ENCODE results near the gene DUOX1.

DUOX1 gene

DNA sequence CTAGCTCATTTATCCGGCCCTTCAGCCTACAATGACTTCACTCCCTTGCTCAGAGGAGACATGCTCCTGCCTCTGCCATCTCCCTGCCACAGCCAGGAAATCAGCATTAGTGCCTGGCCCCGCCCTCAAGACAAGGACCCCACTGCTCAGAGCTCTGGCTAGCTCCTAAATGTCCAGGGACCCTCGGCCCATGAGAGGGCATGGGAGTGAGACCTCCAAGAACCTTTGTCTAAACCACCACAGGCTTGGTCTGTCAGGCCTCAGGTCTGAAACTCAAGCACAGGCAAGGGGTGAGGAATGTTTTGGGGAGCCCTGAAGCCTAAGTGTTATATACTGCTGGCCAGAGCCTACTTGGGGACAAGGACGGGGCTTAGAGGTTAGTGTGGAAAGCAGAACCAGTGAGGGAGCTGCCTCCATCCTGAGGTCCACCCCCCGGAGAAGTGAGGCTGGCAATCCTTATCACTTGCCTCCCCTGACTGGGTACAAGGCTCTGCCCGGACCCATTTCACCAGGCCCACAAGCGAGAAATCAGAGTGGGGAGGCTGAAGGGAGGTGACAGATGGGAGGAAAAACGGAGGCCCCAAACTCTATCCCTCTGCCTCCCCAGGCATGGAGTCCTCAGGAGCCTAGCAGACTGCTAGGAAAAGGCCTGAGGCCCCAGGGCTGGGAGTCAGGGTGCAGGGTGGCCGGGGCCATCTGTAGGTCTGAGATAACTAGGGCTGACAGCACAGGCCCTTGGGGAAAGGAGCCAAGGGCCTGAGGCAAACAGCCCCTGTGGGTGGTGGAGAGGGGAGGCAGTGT, 39.2 kb downstream of the DUOX1 start:
- no peak for DNase-seq (ENCODE audit: low read depth)

DNA sequence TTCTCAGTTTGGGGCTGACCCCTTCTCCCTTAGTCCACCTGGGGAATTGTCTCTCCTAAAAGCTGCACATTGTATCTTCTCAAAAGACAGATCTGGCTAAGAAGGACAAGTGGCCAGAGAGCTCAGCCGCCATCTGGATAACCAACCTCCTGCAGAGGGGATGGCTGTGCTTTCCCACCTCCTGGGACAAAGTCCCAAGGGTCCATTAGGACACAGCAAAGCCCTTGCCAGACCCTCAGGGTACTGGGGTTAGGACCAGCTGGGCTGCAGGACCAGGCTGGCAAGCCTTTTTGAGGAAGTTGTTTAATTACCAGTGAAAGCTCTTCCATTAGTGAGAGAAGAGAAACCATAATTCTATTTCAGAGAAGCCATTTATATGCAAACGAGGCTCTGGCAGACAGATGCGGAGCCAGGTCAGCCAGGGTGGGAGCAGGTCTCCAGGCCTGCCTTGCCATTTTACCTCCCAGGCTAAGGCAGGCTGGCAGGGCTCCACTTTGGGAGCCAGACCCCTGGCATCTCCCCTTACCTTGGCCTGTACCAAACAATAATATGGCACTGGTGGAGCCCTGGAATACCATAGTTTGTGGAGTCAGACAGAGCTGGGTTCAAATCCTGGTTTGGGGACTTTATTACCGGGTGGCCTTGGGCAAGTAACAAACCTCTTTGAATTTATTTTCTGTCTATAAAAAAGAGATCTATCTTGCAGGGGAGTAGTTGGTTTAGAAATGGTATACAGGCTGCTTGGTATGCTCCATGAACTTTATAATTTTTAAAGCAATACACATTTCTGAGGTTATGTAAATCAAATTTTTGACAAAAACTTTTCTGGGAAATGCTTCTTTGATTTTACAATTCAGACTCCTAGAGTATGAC, 40.0 kb downstream of the DUOX1 start:
- DNase-seq (ENCODE audit: low read depth): no peak

DNA sequence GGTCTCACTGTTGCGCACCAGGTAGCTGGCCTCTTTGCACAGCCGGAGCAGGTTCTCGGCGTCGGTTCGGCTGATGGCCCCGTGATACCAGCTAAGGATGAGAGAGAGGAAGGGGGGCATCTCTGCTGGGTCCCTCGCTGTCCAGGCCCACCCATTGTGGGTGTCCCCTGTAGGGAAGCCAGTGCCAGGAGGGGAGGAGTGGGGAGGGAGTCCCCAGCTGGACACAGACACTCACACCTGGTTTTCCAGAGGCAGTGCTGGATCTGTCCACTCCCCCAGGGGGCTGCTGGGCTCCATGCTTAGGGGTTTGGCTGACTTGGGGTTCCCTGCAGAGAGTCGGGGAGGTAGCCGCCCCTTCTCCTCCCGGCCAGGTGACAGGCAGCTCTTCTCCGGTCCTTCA, 42.1 kb downstream of the DUOX1 start:
- DNase-seq (ENCODE audit: low read depth): no peak

DNA sequence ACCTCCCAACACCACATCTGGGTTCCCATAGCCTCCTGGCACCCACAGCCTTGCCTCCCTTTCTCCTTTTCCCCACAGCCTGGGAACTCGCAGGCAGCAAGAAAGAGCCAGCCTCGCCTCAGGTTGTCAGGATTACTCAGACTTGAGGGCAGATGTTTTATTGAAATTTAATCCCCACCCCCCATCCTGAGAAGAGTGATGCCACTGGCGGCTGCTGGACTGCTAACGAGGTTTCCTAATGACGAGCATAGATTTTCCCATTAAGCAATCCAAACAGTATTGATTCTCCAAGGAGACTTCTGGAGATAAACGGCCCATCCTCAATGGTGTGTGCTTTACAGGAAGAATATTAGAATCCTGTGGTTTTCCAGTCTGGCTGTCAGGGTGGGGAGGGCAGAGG, 44.3 kb downstream of the DUOX1 start:
- DNase-seq (ENCODE audit: low read depth): no peak

DNA sequence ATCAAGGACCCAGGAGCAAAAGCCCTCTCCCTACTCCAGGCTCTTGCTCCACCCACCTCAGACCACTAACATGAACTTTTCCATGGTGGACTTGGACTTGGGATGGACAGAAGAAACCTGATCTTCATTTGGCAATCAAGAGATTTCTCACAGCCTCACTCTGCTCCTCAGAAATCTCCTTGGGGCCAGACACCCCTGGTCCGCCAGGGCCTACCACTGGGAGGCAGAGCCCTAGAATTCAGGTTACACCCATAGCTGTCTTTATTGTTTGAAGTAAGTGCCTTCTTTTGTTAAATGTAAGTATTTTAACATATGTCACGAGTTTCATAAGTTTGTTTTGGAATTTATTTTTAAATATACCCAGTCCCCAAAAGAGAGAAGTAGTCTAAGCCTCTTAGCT, 44.8 kb downstream of the DUOX1 start:
- DNase-seq (ENCODE audit: low read depth): no peak

DNA sequence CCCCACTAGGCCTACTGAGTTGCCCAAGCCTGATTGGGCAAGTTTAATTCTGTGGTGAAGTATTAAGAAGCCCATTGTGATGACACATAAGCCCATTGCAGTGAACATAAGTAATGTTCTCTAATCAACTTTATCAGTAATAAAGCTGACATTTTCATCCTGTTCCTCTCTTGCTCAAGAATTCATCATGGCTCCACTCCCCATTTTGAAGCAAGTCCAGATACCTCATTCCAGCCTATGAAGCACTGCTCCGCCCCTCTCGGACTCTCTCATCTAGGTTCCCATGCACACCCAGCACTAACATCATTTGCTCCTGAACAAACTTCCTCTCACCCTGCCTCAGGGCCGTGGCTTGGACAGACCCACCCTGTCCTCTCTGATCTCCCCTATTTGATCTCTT, 47.5 kb downstream of the DUOX1 start:
- no peak for DNase-seq (ENCODE audit: low read depth)

DNA sequence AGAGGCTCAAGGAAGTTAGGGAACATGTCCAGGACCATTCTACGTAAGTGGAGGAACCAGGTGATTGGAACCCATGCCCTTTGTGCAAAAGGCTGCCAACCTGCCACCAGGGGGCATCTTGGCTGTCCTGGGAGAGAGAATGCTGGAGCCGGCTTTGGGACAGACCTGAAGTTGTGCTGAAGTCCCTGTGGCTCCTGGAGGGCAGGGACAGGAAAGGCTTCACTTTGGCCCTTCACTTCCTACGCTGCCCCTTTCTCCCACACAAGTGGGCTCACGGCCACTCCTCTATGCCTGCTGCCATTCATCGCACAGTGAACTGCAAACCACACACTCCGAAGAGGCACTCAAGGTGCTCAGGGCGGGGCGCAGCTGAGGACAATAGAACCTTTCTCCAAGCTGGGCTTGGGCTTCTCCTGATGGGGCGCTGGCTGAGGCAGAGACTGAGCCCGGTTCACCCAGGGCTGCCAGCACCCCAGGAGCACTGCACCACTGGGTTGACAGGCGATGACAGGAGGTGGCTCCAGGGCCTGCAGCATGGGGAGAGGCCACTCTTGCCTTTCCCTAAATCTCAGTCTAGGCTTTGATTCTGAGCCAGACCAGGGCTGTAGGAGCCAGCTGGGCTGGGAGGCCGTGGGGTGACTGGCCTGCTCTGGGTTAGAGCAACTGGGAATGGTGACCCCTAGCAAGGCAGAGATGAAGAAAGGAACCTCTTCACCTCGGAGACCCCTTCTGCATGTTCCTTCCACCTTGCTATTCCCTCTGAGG, 49.6 kb downstream of the DUOX1 start:
- peak; percentile 55 for DNase-seq (ENCODE audit: low read depth)

DNA sequence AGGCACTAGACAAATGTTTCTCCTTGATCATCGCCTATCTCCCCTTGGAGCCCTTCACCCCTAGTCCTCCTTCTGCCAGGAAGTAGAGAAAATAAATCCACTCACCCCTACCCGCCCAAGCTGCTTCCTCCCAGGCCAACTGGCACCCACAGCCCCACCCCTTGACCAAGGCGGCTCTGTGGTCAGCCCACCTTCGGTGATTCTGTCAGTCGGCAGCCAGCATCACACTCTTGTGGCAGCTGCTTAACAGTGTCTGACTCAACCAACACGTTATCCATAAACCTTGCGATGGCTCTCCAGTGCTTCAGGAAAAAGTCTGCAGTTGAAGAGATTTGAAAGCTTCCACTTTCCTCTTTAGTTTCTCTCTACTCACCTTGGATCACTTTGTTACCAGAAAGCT, 50.4 kb downstream of the DUOX1 start:
- DNase-seq (ENCODE audit: low read depth): no peak

DNA sequence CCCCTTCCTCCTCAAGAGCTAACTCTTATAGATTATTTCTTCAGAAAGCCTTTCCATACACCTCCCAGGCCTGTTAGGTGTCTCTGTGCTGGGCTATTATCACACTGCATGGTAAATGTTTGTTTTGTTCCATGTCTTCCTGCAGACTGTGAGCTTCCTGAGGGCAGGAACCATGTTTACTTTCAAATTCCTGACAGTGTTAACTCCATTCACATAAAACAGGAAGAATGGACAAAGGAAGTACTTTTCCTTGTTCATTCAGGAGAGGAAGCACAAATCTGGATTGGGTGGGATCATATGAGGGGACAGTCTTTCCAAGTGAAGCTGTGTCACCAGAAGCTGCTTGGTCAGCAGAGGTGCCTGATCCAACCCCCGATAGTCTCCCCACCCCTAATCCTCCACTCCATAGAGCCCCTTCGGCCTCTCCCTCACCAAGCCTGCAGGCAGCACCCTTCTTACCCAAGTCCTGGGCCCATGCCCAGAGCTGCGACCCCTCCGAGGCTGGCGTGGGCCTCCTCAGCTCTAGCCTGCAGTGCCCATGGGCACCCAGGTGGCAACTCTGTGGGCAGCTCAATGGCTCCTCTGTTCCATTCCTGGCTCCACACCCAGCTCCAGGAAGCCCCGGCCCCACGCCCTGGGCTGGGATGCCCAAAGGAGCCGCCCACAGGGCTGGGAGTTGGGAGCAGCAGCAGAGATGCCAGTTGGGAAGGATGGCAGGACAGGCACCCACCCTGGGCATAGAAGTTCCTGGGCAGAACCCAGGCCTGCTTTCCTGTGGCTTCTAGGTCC, 51.0 kb downstream of the DUOX1 start:
- DNase-seq (ENCODE audit: low read depth): no peak

DNA sequence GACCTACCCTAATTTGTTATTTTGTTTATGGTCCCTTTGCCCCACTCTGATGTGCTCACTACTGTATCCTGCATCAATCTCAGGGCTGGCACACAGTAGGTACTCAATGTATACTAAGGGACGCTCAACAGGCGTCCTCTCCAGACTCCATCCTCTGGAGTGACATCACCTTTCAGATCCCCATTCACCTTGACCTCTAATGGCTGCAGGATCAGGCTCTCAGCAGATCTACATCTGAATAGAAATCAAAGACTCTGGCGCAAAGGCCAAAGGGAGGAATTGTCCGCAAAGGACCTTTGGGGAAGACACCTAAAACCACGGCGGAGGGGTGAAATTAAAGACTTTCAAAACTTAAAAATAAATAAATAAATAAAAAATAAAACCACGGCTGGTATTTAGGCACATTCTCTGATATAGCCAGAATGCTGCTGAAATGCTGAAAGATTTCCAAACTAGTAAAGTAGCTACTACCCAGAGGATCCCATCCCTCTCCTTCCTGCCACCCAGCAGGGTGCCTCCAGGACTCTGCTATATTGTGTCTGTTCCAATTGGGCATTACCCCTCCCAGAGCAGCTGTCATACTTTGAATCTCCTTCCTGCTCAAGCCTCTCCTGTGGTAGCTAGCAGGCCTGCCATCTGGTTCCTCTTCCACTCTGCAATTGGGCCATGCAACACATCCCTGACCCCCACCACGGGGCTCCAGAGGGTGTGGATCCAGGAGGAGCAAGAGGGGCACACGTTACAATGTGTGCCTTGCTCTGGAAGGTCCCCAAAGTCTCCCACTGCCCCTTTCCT, 51.9 kb downstream of the DUOX1 start:
- no peak for DNase-seq (ENCODE audit: low read depth)

DNA sequence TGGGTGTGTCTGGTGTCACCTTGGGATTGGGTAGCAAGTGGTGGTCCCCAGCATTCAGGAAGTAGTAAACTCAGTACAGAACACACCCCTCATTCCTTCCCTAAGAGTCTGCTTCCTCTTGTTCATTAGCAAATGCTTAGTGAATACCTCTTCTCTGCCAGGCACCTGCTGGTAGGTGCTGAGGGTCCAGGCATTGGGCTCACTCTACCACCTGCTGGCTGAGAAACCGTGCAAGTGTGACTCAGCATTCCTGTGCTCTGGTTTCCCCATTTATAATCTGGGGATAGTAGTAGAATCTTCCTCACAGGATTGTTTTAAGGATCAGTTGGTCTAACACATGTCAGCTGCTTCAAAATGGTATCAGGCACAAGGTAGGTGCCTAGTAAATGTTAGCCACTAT, 53.2 kb downstream of the DUOX1 start:
- no peak for DNase-seq (ENCODE audit: low read depth)

DNA sequence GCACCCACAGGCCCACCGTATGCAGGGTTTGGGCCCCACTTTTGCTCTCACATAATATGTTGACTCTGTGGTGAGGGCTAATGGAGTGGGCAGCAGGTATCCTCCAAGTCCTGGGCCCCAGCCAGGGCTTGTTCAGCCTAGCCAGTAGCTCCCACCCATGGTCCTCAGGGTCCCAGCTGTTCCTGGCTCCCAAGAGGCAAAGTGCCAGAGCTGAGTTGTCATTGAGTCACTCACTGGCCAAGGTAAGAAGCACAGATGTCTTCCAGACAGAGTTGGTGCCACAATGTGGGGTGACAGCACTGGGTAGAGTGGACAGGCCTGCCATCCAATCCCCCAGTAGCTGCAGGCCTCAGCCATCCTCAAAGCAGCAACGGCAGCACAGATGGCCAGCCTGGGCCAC, 53.7 kb downstream of the DUOX1 start:
- no peak for DNase-seq (ENCODE audit: low read depth)

DNA sequence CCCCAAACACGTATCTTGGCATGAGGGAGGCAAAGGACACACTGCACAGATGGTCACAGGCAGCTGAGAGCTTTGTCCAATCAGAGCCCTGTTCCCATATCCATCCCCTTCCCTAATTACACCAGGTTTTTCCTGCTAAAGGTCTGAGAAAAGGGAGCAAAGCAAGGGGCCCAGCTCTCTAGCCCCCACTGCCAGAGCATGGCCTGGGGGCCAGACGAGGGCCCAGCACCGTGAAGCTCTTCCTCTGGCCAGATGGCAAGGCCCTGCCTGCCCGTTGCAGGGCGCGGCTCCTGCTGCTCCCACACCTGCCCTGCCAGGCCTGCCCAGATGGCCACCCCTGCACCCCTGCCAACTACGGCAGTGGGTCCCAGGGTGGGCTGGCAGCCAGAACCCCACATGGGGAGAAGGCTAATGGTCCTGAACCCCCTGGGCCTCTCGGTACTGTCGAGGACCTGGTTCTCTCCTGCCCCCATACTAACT, 54.8 kb downstream of the DUOX1 start:
- no peak for DNase-seq (ENCODE audit: low read depth)

DNA sequence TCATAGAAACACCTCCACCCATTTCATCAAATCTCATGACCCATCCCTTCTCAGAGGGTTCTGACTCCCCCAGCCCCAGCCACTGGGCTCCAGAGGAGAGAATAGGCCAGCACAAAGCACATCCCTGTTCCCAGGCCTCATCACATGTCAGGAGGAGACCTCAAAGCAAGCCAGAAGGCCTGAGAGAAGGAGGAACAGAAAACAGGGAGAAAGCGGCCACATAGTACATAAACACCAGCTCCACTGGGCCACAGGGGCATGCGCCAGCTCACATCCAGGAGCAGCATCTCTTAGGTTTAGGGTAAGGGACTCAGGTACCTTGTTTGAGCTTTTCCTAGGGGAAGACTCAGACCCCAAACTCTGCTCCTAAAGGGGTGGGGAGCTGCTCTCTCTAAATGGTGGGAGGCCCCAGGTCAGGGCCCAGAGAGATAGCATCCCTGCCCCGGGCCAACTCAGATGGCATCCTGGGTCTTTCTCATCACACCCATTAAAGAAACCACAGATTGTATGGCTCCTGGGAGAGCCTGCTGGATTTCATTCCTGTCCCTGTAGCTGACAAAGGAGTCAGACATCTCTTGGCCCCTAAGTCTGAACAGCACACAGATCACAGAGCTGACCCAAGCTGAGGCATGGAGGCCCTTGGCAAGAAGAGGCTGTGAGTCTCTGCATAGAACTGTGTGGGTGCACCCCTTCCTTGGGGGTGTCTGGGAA, 55.4 kb downstream of the DUOX1 start:
- no peak for DNase-seq (ENCODE audit: low read depth)

DNA sequence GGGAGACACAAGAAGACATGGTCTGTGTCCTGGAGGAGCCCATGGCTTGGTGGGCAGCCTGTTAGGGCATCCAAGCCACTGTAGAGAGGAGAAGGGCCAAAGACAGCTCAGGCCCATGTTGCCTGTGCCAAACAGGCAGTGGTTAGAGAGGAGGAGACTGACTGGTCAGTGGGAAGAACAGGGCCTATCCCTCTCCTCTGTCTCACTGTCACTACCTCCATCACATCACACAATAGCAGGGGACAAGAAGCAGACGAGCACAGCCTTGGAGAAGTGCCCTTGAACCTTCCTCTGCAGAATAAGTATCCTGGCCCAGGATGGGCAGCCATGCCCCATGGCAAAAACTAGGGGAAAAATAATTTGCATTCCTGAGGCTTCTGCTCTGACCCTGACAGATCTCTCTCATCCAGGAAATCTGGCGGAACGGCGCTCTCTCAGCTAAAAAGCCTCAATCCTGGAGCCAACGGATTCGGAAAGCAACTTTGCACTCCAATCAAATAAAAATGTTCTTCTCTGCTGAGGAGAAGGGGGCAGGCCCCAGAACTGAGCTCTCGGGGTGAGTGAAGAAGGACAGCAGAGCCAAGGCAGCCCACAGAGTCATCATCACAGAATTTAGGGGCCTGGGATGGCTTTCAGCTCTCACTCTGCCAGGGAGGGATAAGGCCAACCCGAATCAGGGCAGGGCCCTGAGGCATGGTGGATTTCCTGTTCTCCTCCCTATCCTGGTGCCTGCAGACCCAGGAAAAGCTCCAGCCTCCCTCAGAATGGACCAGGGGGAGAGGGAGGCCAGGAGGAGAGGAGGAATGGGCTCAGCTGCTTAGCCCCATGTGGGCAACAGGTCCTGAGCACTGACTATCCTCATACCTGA, 56.3 kb downstream of the DUOX1 start:
- DNase-seq (ENCODE audit: low read depth): no peak

DNA sequence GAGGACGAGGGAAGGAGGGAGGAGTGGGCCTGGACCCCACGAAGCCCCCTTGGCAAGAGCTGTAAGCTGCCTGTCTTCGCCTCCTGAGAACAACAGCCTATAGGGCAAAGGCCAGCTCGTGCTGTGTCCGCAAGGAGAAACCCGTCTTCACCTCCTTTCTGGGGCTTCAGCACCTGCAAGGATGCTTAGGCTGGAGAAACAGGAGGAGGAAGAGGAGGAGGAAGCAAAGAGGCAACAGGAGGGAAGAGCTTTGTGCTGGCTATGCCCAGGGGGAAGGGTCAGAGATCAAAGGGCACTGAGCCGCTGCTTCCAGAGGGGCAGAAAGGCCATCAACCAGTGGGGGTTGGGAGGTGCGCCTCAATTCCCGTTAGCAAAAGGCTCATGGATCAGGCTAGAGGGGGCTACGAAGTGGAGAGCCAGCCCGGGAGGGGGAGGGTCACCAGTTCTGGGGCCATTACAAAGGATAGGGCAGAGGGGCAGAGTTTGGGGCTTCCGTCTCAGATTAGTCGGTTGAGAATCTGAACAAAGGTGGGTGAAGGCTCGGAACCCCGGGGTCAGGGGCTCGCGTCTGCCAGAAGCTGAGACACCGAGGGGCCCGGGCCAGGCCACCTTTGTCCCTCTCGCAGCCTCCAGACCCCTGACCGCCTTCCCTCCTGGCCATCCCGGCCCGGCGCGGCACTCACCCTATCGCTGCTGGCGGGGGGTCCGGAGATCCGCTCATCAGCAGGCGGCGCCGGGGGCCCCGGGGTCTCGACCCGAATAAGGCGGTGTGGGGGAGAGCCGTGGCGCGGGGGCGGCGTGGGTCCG, 57.2 kb downstream of the DUOX1 start:
- DNase-seq (ENCODE audit: low read depth): no peak

DNA sequence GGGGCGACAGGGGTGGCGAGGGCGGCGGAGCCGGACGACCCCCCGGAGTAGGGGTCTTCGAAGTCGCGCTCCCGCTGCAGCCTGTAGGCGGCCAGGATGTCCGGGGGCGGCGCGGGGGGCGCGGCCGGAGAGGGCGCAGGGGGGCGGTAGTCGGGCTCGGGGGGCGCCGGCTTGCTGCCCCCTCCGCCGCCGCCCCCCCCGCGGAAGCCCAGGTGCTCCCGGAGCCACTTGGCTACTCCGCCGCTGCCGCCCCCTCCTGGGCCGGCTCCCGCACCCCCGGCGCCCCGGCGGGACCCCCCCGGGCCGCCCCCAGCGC, 57.7 kb downstream of the DUOX1 start:
- no peak for DNase-seq (ENCODE audit: low read depth)

Measured in T follicular helper cell (primary cell).